Colon (tissue), 2 donors: ENCODE results near the gene NSMCE1.
"Not testable (repeated sequence)": the region's sequence is repeated elsewhere in the genome, so short reads cannot be mapped to it uniquely, and the experiment has no call there.

Source experiments
- FAIRE-seq: peaks from 2 replicates; lab custom pipeline; 2012; peaks lifted over from hg19 to GRCh38; lab: Jason Lieb, UNC
- donor health status: control.
- donor health status: control.

NSMCE1 gene

DNA sequence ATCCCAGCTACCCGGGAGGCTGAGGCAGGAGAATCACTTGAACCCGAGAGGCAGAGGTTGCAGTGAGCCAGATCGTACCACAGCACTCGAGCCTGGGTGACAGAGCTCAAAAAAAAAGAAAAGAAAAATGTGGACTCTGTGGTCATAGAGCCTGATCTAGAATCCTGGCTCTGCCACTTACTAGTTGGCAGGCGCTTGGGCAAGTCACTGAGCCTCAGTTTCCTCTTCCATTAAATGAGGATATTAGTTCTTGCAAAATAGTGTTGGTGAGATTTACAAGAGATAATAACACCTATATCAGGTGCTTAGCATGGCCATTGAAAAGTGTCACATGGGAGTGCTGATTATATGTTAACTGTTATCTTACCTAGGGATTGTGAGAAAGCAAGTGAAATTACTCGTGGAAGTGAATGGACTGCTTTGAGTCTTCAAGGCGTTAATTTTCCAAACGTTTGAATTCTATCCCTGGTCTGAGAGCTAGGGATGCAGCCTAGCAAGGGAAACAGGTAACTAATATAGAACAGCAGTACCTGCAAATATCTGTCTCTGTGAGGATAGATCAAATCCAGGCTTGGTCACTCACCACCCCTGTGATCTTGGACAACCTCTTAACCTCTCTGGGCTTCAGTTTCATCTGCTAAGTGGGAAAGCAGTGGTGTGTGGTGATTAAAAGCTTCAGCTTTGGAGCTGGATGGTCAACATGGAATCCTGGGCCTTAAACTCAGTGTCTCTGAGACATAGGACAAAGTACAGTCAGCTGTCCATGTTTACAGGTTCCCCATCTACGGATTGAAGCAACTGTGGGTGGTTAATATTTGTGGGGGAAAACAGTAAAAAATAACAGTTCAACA lies 953 bp upstream of the NSMCE1 start:
- FAIRE-seq = no peak

DNA sequence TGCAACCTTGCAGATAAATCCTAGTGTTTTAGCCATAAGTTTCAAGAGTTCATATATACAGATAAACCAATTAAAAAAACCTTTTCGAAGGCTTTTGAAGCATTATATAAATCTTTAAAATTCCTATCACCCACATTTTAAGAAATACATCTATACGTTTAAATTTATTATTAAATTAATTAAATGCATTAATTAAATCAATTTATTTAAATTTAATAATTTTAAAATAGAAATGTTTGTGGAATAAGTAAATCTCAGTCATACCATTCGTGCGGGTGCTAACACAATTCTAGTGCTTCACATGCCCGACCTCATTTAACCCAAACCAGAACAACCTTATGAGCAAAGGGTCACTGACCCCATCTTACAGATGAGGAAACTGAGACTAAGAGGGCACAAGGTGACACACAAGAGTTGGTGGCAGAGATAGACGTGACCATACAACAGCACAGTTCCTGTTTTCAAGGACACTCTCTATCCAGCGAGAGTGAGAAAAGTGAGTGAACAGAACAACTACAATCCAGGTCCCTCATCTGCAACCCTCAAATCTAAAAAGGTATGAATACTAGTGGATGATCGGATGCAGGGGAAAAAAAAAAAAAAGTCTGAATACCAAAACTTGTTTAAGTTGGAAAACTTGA lies 1.4 kb downstream of the NSMCE1 start:
- FAIRE-seq = no peak

DNA sequence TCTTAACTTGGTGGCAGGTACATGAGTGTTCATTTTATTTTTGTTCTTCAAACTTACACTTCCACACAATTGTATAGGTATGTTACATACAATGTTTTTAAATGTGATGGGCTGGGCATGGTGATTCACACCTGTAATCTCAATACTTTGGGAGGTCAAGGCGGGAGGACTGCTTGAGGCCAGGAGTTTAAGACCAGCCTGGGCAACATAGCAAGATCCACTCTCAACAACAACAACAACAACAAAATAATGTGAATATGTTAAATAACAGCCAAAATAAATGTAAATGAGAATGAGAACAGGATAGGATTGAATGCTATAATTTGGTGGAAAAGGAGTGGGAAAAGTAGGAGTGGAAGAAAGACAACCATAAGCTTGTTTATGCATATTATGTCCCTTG lies 2.6 kb downstream of the NSMCE1 start:
- FAIRE-seq = no peak

DNA sequence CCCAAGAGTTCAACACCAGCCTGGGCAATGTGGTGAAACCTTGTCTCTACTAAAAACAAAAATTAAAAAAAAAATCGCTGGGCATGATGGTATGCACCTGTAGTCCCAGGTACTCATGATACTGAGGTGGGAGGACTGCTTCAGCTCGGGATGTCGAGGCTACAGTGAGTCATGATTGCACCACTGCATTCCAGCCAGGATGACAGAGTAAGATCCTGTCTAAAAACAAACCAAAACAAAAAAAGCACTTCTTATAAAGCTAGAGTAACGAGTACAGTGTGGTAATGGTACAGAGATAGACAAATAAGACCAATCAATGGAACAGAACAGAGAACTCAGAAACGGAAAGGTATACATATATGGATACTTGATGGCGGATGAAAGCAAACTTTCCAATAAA lies 4.4 kb downstream of the NSMCE1 start:
- FAIRE-seq = no peak

DNA sequence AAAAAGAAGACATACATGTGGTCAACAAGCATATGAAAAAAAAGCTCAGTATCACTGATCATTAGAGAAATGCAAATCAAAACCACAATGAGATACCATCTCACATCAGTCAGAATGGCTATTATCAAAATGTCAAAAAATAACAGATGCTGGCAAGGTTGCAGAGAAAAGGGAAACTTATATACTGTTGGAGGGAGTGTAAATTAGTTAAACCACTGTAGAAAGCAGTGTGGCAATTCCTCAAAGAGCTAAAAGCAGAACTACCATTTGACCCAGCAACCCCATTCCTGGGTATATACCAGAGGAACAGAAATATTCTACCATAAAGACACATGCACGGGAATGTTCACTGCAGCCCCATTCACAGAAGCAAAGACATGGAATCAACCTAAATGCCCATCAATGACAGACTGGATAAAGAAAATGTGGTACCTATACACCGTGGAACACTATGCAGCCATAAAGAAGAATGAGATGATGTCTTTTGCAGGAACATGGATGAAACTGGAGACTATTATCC lies 5.6 kb downstream of the NSMCE1 start:
- FAIRE-seq = not testable (repeated sequence)

DNA sequence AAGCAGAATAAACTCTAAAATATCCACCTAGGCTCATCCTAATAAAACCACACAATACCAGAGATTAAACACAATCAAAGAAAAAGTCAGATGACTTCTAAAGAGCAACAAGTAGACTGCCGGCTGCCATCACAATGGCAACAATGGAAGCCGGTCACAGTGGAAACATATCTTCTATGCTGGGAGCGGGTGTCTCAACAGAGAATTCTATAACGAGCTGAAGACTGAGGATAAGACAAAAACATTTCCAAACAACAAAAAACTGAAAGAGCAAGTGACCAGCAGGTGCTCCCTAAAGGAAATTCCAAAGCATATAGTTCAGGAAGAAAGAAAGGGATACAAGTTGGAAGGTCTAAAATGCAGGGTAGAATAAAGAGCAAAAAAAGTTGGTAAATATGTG lies 8.9 kb downstream of the NSMCE1 start:
- FAIRE-seq = no peak

DNA sequence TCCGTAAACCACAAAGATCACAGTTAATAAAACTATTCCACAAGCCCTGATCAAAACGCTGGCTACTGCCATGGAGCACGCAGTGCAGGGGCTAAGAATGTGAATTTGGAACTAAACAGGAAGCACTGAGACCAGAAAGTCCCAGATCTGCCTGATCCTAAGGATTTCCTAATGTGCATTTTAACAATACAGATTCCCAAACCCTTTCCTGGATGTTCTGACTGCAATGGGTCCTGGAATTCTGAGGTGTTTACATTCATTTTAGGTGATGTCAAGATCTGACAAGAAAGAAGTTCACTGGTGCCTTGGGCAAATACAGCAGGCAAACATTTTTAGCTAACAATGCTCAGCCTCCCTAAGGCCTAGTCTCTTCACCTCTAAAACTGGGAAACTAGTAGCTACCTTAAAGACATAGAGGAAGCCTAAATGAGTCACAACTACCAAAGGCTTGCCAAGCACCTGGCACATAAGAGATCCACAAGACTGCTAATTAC lies 10.3 kb downstream of the NSMCE1 start:
- FAIRE-seq = no peak

DNA sequence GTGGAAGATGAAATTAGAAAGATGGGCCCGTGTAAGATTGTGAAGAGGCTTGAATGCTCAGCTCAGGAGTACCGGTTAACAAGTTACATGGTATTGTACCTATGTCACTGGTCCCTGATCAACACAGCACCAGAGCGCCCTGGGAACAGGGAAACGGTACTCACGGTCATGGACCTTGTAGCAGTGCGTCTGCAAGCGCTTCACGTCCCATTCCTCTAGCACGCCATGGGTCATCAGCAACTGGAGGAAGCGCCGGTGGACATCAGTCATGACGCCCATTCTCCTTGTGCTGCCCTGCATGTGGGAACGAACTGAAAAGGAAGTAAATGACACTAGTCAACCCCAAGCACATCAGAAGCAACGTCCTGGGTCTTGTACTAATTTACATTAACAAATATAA lies 11.3 kb downstream of the NSMCE1 start:
- no peak for FAIRE-seq

DNA sequence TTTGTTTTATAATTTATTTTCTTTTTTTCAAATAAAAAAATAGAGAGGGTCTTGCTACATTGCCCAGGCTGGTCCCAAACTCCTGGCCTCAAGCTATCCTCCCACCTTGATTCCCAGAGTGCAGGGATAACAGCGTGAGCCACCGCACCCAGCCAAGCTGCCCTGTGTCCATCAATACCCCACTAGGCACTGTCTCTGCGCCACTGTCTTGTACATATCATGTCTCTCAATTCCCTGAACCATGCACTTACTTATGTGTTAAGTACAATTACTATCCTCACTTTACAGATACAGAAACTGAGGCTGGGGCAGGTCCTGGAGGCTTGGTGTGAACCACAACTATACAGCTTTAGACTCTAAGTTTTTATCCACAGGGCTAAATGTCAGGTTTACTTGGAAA lies 11.7 kb downstream of the NSMCE1 start:
- no peak for FAIRE-seq

DNA sequence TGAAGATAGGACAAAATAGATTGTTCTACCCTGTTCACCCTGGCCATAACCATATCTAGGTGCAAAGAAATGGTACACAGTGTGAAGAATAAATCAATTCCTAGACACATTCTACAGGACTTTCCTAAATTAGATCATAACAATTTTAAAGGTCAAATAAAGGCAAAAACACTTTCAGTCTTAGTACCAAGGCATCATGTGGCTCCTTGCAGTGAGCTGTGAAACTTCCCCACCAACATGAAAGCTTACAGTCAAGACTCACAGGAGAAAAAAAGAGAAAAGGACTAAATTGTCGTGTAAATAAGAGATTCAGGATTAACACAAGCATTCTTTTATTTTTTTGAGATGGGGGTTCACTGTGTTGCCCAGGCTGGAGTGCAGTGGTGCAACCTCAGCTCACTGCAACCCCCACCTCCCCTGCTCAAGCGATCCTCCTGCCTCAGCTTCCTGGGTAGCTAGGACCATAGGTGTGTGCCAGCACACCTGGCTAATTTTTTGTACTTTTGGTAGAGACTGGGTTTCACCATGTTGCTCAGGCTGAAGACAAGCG lies 14.2 kb downstream of the NSMCE1 start:
- FAIRE-seq = no peak

DNA sequence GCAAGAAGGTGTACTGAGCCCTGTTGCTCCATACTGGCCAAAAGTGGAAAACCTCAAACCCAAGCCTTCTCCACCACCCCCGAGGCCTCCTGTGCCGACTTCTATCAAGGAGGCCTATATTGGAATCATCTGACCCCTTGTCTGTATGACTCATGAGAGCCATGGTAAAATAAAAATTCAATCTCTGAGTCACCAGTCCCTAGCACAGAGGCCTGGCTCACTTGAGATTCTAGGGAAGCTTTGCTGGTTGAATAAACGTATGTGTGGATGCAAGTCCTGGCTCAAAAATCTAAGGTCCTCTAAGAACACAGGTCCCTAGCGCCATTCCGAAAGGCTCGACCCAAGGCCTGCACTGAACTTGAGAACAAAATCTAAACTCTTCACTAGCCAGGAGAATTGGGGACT lies 15.0 kb downstream of the NSMCE1 start:
- no peak for FAIRE-seq

DNA sequence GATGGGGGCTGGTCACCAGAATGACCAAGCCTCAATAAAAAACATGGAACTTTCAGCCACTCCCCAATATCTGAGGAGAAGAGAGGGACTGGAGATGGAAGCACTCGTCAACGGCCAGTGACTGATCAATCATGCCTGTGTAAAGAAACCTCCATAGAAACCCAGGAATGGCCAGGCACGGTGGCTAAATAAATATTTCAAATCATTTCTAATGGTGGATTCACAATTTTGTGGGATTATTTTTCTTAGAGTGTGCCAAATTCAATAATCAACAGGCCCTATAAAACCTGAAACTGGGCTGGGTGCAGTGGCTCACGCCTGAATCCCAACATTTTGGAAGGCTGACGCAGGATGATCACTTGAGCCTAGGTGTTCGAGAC lies 16.4 kb downstream of the NSMCE1 start:
- FAIRE-seq = no peak

DNA sequence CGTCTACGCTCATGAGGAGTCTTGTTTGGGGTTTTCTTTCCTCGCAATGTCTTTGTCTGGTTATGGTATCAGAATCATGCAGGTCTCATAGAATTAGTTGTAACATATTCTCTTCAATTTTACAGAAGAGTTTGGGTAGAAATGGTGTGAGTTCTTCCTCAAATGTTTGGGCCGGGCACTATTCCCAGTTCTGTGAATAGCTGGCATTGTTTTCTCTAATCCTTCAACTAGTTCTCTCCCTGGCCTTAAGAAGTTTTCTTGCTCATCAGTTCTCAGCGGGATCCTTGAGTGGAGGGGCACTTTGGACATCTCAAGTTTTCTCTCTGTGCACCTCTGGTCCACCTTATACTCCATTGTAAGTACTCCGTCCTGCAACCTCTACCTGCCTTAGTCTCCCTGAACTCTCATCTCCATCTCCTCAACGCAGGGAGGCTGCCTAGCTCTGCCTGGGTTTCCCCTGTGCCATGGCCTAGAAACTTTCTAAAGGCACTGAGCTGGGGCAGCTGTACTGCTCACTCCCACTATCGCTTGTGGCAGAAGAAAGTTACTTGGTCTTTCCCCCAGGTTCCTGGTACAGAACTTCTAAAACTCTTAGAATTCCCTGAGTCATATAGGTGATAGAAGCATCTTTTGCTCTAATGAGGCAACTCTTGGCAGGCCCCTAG lies 16.9 kb downstream of the NSMCE1 start:
- FAIRE-seq = no peak

DNA sequence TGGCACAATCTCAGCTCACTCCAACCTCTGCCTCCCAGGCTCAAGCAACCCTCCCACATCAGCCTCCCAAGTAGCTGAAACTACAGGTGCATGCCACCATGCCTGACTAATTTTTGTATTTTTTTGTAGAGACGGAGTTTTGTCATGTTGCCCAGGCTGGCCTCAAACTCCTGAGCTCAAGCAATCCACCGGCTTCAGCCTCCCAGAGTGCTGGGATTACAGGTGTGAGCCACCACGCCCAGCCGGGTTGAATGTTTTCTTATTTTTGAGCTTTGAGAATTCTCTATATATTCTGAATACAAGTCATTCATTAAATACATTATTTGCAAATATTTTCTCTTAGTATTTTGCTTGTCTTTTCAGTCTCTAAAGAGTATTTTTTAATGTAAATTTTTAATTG lies 19.7 kb downstream of the NSMCE1 start:
- not testable (repeated sequence) for FAIRE-seq

DNA sequence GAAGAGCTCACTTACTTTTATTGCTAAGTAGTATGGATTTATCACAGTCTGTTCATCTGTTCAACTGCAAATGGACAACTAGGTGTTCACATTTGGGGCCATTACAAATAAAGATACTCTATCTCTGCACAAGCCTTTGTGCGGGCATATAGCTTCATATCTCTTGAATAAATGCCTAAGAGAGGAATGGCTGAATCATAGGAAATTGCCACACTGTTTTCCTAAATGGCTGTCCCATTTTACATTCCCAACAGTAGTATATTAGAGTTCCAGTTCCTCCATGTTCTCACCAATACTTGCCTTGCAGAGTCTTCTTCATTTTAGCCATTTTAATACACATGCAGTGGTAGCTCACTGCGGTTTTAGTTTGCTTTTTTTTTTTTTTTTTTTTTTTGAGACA lies 20.5 kb downstream of the NSMCE1 start:
- no peak for FAIRE-seq

DNA sequence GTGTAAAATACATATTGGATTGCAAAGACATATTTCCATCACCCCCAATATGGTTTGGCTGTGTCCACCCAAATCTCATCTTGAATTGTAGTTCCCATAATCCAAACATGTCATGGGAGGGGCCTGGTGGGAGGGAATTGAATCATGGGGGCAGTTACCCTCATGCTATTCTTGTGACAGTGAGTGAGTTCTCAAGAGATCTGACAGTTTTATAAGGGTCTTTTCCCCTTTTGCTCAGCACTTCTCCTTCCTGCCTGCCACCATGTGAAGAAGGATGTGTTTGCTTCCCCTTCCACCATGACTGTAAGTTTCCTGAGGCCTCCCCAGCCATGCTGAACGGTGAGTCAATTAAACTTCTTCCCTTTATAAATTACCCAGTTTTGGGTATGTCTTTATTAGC lies 21.5 kb downstream of the NSMCE1 start:
- FAIRE-seq = not testable (repeated sequence)

DNA sequence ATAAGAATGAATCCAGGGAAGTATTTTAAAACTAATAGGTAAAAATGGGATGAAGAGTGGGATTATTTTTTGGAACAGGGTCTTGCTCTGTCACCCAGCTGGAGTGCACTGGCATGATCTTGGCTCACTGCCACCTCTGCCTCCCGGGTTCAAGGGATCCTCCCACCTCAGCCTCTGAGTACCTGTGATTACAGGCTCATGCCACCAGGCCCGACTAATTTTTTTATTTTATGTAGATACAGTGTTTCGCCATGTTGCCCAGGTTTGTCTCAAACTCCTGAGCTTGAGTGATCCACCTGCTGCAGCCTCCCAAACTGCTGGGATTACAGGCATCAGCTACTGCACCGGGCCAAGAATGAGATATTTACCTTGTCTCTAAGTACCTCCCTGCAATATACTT lies 22.1 kb downstream of the NSMCE1 start:
- FAIRE-seq = no peak

DNA sequence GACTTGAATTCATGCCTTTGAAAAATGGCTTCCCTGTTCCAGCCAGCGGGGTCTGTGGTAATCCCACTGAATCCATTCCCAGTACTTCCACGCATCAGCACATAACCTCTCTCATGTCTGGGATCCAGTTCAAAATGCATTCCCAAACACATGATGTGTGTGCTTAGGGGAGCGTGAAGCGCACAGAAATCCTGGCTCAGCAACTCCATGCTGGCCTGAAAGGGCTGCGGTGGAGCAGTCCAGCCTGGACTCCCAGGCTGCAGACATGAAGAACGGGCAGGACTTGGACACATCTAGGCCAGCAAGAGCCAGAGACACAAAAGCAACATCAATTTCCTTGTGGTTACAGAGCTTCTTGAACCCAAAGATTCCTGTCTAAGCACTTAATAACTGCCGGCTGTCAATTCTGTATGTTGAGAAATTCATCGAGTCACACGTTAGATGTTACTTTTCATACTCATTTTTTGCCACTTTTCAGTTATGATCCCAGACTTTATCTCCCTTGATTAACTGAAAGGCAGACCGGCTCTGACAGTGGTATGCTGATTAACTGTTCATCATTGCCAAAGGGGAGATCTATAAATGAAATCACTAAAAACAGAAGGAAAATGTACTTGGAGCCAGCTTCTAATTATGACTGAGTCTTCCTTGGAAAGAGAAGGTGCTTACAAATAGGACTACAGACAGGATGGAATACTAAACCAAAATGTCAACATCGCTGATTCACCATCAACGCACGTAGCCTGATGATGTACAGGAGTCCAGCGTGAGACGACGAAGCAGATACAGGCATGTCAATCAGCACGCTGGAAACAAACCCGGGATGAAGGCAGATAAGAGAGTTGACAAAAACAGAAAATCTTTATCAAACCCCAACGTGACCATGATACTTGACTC lies 23.0 kb downstream of the NSMCE1 start:
- no peak for FAIRE-seq

DNA sequence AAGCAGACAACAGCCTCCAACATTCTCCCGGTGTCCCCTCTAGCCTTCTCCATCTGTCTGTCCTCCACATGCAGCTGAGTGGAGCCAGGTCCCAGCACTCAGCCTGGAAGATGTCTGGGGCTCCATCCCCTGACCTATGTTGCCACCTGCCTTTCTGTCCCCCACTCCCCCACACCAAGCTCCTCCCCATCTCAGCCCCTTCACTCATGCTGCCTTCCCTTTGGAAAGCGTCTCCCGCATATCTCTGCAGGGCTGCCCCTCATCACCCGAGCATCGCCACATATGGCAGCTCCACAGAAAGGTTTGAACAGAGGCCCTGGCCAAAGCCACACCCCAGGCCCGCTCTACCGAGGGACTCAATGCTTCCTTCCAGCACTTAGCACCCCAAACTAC lies 24.2 kb downstream of the NSMCE1 start:
- no peak for FAIRE-seq

DNA sequence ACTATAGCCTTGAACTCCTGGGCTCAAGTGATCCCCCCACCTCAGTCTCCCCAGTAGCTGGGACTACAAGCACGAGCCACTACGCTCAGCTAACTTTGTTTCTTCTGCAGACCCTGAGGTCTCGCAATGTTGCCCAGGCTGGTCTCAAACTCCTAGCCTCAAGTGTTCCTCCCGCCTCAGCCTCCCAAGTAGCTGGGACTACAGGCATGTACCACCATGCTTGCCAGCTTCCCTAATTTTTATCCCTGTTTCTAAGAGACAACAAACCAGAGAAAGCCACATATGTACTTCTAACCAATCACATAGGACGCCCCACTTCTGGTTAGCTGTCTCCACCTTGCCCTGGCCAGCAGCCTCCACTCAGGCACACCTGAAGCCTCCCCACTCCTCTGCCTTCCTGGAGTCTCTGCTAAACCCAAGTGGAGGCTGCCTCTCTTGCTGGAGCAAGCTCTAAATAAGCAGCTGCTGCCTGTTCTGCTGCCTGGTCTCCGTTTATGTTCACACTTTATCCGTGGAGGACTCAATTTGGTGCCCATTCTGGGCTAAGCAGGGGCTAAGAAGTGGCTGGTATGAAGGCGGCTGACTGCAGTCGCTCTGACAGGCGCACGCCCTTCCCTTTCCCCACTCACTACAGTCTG lies 24.7 kb downstream of the NSMCE1 start:
- FAIRE-seq = no peak
